Right renal cortex interstitium (tissue), 3 donors: Measurements from ENCODE around the gene ERAL1. TPM values are rescaled to one million over a fixed set of nuclear protein-coding genes. Genes with fewer than 3 reads are reported as not detected.

Experiments used
- polyA plus RNA-seq, 3 donors: library from polyadenylated mRNA; unstranded; fragments of 120-200 nt; gene quantifications; one replicate each; pipeline ENCODE4 v1.2.1, GENCODE V29; 2013; ENCODE audit not compliant: insufficient read length in 3 of 3

The ERAL1 gene
- polyA plus RNA-seq, 3 donors: 60.4 to 70.7 (median 65.0) TPM

Other genes starting within 250 kb of the ERAL1 start
- 1 to 10 TPM; 7.5 to 8.9 (median 8.5) TPM for gene RSKR, start 240.8 kb upstream of the ERAL1 start, polyA plus RNA-seq
- 10 to 100 TPM; 83.8 to 91.6 (median 89.3) TPM for gene BLTP2, start 209.9 kb upstream of the ERAL1 start, polyA plus RNA-seq
- gene SDF2, start 193.1 kb upstream of the ERAL1 start, polyA plus RNA-seq: 10 to 100 TPM; 83.0 to 95.9 (median 90.7) TPM
- gene SUPT6H, start 192.8 kb upstream of the ERAL1 start, polyA plus RNA-seq: 10 to 100 TPM; 67.1 to 73.6 (median 69.9) TPM
- gene PROCA1, start 143.1 kb upstream of the ERAL1 start, polyA plus RNA-seq: 1 to 10 TPM; 4.0 to 6.3 (median 5.2) TPM
- 100 to 1,000 TPM; 185 to 200 (median 193) TPM for gene RAB34, start 137.1 kb upstream of the ERAL1 start, polyA plus RNA-seq
- gene RPL23A, start 135.0 kb upstream of the ERAL1 start, polyA plus RNA-seq: 1,000 to 10,000 TPM in 2 of 3 donors, 100 to 1,000 TPM in 1; 935 to 1,015 (median 1,012) TPM
- gene TLCD1, start 128.8 kb upstream of the ERAL1 start, polyA plus RNA-seq: 10 to 100 TPM; 17.0 to 21.0 (median 19.4) TPM
- 1 to 10 TPM; 6.3 to 7.9 (median 7.1) TPM for gene NEK8, start 126.2 kb upstream of the ERAL1 start, polyA plus RNA-seq
- 100 to 1,000 TPM in 2 of 3 donors, 10 to 100 TPM in 1; 97.8 to 107 (median 101) TPM for gene TRAF4, start 111.0 kb upstream of the ERAL1 start, polyA plus RNA-seq
- gene FAM222B, start 12.2 kb upstream of the ERAL1 start, polyA plus RNA-seq: 10 to 100 TPM; 19.7 to 20.0 (median 19.9) TPM
- 10 to 100 TPM; 74.4 to 88.0 (median 78.4) TPM for gene FLOT2, start 42.7 kb downstream of the ERAL1 start, polyA plus RNA-seq
- 10 to 100 TPM; 10.1 to 14.0 (median 10.4) TPM for gene DHRS13, start 48.1 kb downstream of the ERAL1 start, polyA plus RNA-seq
- 10 to 100 TPM; 45.0 to 52.0 (median 46.4) TPM for gene PHF12, start 96.5 kb downstream of the ERAL1 start, polyA plus RNA-seq
- under 1 TPM; 0.11 TPM for gene SEZ6, start 151.0 kb downstream of the ERAL1 start, polyA plus RNA-seq
- gene PIPOX, start 188.1 kb downstream of the ERAL1 start, polyA plus RNA-seq: 10 to 100 TPM in 1 of 3 donors, 1 to 10 TPM in 2; 6.5 to 12.7 (median 7.8) TPM